ENCODE results near the gene PEX26.

The PEX26 gene

GRCh38 chr22:18059473-18059872 is 18.3 kb upstream of the PEX26 start:
- no peaks in the 10 kb centered on the region for H3K9me3 ChIP-seq (ENCODE audit: insufficient read depth, low read depth, low read length)
- H3K36me3 ChIP-seq (ENCODE audit: insufficient read depth, low read length): no peaks in the 10 kb centered on the region
- H3K79me2 ChIP-seq (ENCODE audit: insufficient read depth, low read length): no peaks in the 10 kb centered on the region
- H3K9ac ChIP-seq (ENCODE audit: low read depth, low read length, poor library complexity, severe bottlenecking): no peak overlapping the region
- no peak overlapping the region for H2AFZ ChIP-seq (ENCODE audit: low read length)
- no peaks in the 10 kb centered on the region for H3F3A ChIP-seq (ENCODE audit: low read depth)
- no peaks in the 10 kb centered on the region for H4K20me1 ChIP-seq (ENCODE audit: insufficient read depth, low read length, poor library complexity, severe bottlenecking)
- no peak for TF ChIP-seq EZH2phosphoT487 (IDR thresholded peaks at IDR 0.05; ENCODE audit: borderline replicate concordance)
- TF ChIP-seq, protein P1, sequence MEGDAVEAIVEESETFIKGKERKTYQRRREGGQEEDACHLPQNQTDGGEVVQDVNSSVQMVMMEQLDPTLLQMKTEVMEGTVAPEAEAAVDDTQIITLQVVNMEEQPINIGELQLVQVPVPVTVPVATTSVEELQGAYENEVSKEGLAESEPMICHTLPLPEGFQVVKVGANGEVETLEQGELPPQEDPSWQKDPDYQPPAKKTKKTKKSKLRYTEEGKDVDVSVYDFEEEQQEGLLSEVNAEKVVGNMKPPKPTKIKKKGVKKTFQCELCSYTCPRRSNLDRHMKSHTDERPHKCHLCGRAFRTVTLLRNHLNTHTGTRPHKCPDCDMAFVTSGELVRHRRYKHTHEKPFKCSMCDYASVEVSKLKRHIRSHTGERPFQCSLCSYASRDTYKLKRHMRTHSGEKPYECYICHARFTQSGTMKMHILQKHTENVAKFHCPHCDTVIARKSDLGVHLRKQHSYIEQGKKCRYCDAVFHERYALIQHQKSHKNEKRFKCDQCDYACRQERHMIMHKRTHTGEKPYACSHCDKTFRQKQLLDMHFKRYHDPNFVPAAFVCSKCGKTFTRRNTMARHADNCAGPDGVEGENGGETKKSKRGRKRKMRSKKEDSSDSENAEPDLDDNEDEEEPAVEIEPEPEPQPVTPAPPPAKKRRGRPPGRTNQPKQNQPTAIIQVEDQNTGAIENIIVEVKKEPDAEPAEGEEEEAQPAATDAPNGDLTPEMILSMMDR (conservative IDR thresholded peaks at IDR 0.05; ENCODE audit: low read length): no peak
- no peaks in the 10 kb centered on the region for H3K9me2 ChIP-seq (replicated peaks; ENCODE audit: low read depth, low read length)
- no peaks in the 10 kb centered on the region for H3K4me1 ChIP-seq (ENCODE audit: insufficient read depth, low read length, poor library complexity, severe bottlenecking)
- no peak overlapping the region for H3K4me2 ChIP-seq (ENCODE audit: low read depth, low read length, poor library complexity, severe bottlenecking)
- no peaks in the 10 kb centered on the region for H3K27me3 ChIP-seq (ENCODE audit: insufficient read depth, low read length, poor library complexity, severe bottlenecking)
- no peak overlapping the region for H3K4me3 ChIP-seq (ENCODE audit: low read length, poor library complexity, severe bottlenecking)

- H3F3A ChIP-seq (ENCODE audit: low read depth): no peaks in the 10 kb centered on the region
- H3K4me2 ChIP-seq (ENCODE audit: low read depth, low read length, poor library complexity, severe bottlenecking): no peak overlapping the region
- no peaks in the 10 kb centered on the region for H3K9me3 ChIP-seq (ENCODE audit: insufficient read depth, low read depth, low read length)
- TF ChIP-seq EZH2phosphoT487 (IDR thresholded peaks at IDR 0.05; ENCODE audit: borderline replicate concordance): no peak
- TF ChIP-seq, protein P1 (conservative IDR thresholded peaks at IDR 0.05; ENCODE audit: low read length): no peak
- no peaks in the 10 kb centered on the region for H3K4me1 ChIP-seq (ENCODE audit: insufficient read depth, low read length, poor library complexity, severe bottlenecking)
- H3K36me3 ChIP-seq (ENCODE audit: insufficient read depth, low read length): no peaks in the 10 kb centered on the region
- H2AFZ ChIP-seq (ENCODE audit: low read length): no peak overlapping the region
- no peaks in the 10 kb centered on the region for H3K27me3 ChIP-seq (ENCODE audit: insufficient read depth, low read length, poor library complexity, severe bottlenecking)
- H3K9me2 ChIP-seq (replicated peaks; ENCODE audit: low read depth, low read length): no peaks in the 10 kb centered on the region
- H4K20me1 ChIP-seq (ENCODE audit: insufficient read depth, low read length, poor library complexity, severe bottlenecking): no peaks in the 10 kb centered on the region
- no peaks in the 10 kb centered on the region for H3K79me2 ChIP-seq (ENCODE audit: insufficient read depth, low read length)
- no peak overlapping the region for H3K4me3 ChIP-seq (ENCODE audit: low read length, poor library complexity, severe bottlenecking)
- H3K9ac ChIP-seq (ENCODE audit: low read depth, low read length, poor library complexity, severe bottlenecking): no peak overlapping the region
These were observed 17.8 kb upstream of the PEX26 start for GRCh38 chr22:18059991-18060390.

DNA sequence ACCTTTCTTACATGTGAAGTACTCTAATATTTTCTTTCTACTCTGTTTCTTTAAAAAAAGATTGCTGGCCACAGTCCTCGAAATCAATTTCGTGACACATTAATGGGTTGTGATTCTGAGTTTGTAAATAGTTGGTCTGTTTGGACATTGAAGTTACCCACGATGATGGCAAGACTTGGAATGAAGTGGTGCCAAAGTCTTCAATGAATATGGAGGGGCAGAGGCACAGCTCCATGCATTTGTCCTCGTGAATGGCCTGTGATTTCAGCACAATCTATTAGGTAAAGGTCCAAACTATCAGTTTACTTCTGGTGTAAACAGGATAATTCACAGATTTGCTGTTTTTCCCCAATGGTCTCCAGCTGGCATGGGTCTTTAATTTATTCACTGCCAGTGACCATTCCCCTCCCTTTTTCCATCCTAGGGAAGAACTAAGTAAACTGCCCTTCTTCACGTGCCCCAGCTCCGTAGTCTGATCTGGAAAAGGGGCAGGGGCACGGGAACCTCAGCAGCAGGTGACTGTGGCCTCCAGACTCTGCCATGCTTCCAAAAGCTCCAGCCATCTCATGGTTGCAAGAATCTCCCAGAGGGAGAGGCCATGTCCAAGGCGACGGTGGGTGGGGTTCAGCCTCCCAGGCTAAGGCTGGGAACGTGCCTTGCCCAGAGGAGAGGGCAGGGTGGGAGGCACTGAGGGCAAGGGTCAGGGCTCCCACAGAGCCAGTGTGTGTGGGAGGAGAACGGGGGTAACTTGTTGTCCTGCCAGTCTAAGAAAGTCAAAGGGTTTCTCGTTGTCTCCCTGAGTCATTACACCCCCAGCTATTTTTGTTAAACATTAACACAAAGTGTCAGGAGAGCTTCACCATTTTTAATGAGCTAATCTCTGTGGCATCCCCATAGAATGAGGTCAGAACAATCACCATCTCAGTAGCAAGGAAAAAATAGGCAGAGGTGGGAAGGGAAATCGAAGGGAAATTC is 16.9 kb upstream of the PEX26 start:
- Histone ChIP-seq H3K36me3 (ENCODE audit: insufficient read depth, low read length) (no peaks in the 10 kb centered on the region), H3F3A (ENCODE audit: low read depth) (no peaks in the 10 kb centered on the region), H3K4me2 (ENCODE audit: low read depth, low read length, poor library complexity, severe bottlenecking) (no peak overlapping the region), H3K9me2 (replicated peaks; ENCODE audit: low read depth, low read length) (no peaks in the 10 kb centered on the region), H3K9ac (ENCODE audit: low read depth, low read length, poor library complexity, severe bottlenecking) (no peak overlapping the region), H3K79me2 (ENCODE audit: insufficient read depth, low read length) (no peaks in the 10 kb centered on the region), H3K9me3 (ENCODE audit: insufficient read depth, low read depth, low read length) (no peaks in the 10 kb centered on the region), H4K20me1 (ENCODE audit: insufficient read depth, low read length, poor library complexity, severe bottlenecking) (no peaks in the 10 kb centered on the region), H3K27me3 (ENCODE audit: insufficient read depth, low read length, poor library complexity, severe bottlenecking) (no peaks in the 10 kb centered on the region), H3K4me3 (ENCODE audit: low read length, poor library complexity, severe bottlenecking) (no peak overlapping the region), H3K4me1 (ENCODE audit: insufficient read depth, low read length, poor library complexity, severe bottlenecking) (no peaks in the 10 kb centered on the region), H2AFZ (ENCODE audit: low read length) (no peak overlapping the region)
- TF ChIP-seq EZH2phosphoT487 (IDR thresholded peaks at IDR 0.05; ENCODE audit: borderline replicate concordance): no peak
- TF ChIP-seq, protein P1 (conservative IDR thresholded peaks at IDR 0.05; ENCODE audit: low read length): no peak
